Fibroblast of pulmonary artery (primary cell): ENCODE measurements around the gene NINL.
A peak's percentile ranks its signal among the peaks of the same experiment; 100 is the strongest.
"Not testable (repeated sequence)": the region's sequence is repeated elsewhere in the genome, so short reads cannot be mapped to it uniquely, and the experiment has no call there.

Source experiments
- DNase-seq: peaks from one replicate; pipeline ENCODE4 v3.0.0-alpha.2; 2010; ENCODE audit warnings: low read depth
- H3K4me3 ChIP-seq: replicated peaks from 2 replicates; pipeline ENCODE4 v1.5.1; 2011; ENCODE audit warnings: low read depth, mild to moderate bottlenecking, control low read depth, low read length, moderate library complexity
- TF ChIP-seq, protein P1 (sequence below): IDR thresholded peaks from 2 replicates; pipeline ENCODE4 v1.5.1; 2011; ENCODE audit warnings: mild to moderate bottlenecking, control low read depth, low read length, inconsistent platforms; ENCODE audit errors: missing control alignments

The NINL gene

DNA sequence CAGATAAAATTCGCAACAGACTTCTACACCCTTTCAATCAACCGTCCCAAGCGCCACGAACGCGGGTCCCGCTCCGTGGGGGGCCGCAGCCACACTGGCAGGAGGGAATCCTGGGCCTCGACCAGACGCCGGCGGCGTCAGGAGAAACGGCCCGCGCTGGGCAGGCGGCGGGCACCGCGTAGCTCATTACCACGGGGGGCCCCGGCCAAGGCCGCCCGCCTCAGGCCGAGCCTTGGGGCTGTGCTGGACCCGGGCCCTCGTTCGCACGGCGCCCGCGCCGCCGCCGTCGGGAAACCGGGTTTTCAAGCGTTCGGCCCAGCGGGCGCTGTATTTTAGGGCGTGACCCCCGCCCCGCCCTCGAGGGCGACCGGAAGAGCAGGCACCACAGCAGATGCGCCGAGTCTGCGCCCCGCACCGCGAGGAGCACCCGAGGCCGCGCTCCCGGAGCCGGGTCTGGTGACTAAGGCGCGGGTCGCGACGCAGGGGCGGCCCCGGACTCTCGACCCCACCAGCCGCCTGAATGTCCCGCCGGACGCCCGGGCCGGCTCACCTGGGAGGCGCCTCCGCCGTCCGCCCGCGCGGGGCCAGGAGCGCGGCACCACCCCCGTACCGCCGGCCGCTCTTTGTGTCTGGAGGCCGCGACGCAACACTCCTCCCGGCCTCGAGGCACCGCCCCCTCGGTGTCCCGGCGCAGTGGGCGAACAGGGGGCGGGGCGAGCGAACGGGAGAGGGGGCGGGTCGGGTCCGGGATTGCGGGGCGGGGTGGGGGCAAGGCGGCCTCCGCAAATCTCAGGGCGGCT lies at the start of gene NINL:
TSS of gene NINL (minus strand) at position 627 of the 800 bp plus-strand sequence. CDS start 58,944 bp downstream, outside the sequence.
- peak within 1 kb of the TSS; percentile 65 for H3K4me3 ChIP-seq
- DNase-seq, result peak; percentile 61
- TF ChIP-seq, protein P1, sequence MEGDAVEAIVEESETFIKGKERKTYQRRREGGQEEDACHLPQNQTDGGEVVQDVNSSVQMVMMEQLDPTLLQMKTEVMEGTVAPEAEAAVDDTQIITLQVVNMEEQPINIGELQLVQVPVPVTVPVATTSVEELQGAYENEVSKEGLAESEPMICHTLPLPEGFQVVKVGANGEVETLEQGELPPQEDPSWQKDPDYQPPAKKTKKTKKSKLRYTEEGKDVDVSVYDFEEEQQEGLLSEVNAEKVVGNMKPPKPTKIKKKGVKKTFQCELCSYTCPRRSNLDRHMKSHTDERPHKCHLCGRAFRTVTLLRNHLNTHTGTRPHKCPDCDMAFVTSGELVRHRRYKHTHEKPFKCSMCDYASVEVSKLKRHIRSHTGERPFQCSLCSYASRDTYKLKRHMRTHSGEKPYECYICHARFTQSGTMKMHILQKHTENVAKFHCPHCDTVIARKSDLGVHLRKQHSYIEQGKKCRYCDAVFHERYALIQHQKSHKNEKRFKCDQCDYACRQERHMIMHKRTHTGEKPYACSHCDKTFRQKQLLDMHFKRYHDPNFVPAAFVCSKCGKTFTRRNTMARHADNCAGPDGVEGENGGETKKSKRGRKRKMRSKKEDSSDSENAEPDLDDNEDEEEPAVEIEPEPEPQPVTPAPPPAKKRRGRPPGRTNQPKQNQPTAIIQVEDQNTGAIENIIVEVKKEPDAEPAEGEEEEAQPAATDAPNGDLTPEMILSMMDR, result no peak

DNA sequence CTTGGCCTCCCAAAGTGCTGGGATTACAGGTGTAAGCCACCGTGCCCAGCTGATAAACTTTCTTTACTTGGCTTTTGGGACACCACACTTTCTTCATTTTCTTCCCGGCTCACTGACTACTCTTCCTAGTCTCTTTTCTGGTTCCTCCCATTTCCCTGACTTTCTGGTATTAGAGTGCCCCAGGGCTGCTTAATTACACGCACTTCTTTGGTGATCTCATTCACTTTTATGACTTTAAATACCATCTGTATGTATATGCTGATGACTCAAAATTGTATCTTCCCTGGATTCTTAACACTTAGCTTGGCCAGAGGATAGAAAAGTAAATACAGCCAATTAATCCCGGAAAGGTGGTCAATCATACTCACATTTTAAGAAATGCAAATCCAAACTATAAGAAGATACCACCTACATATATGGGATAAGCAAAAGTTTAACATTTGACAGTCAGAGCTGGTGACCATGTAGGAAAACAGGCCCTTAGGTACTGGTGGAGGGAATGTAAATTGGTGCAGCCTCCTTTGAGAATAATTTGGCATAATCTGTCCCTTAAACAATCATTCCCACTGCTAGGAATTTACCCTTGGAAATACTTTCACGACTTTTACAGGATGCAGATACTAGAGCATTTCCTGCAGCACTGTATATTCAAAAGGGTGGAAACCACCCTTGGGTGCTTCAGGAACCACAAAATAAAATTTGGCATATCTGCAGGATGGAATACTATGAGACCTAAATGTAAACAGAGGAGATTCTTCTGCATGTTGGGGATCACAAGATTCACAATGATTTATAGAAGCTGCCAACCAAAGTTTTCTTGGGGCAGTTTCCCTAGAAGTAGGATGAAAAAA lies 47.8 kb upstream of the NINL start:
- TF ChIP-seq, protein P1, result no peak
- no peak for DNase-seq
- no peak overlapping the region for H3K4me3 ChIP-seq

DNA sequence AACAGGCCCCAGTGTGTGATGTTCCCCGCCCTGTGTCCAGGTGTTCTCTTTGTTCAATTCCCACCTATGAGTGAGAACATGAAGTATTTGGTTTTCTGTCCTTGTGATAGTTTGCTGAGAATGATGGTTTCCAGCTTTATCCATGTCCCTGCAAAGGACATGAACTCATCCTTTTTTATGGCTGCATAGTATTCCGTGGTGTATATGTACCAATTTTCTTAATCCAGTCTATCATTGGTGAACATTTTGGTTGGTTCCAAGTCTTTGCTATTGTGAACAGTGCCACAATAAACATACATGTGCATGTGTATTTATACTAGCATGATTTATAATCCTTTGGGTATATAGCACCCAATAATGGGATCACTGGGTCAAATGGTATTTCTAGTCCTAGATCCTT lies 45.3 kb upstream of the NINL start:
- not testable (repeated sequence) for H3K4me3 ChIP-seq

DNA sequence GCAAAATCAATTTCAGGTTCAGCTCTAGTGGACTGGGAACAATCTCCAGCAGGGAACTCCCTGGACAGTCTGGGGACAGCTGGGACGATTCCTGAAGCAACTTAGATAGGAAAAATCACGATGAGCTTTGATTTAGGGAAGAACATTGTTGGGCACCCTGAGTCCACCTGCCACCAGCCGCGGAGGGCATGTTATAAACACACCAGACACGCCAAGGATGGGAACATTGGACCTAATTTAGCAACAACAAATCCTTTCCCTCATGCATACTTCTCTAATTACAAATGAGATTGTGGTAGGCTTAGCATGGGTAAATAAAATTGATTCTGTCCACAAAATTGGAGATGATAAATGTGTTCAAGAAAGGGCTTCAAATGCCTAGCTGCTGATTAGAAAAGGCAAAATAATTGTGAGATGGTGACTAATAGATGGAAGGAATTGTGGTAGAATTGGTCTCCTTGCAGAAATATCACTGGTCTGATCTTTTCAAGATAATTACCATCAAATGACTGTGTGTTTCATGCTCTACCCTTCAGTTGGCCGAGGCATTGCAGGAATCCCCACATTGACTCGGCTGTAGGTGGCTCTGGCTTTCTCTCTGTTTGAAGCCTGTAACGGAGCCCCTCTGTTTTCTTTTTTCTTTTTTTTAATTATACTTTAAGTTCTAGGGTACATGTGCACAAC lies 44.6 kb upstream of the NINL start:
- H3K4me3 ChIP-seq, result no peak overlapping the region
- DNase-seq, result no peak
- TF ChIP-seq, protein P1, result no peak

More for the DNA sequence above, 45.3 kb upstream of the NINL start:
- DNase-seq, result not testable (repeated sequence)

DNA sequence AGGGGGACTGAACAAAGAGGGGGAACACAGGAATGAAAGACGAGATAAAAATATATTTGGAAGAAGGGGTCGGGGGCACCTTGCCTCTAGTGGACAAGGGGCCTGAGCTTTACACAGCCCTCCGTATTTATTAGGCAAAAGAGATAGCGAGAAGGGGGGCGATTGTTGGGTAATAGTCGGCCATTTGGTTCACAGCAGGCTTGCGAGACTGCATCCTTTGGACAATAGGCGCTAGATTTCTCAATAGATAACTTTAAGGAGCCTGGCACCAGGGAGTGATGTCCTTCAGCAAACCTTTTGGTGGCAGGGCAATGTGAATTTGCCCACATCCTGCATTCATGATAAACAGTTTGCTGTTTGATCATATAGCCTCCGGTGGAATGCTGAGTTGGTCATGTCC lies 41.4 kb upstream of the NINL start:
- DNase-seq, result no peak
- TF ChIP-seq, protein P1, result no peak
- H3K4me3 ChIP-seq, result no peak overlapping the region

DNA sequence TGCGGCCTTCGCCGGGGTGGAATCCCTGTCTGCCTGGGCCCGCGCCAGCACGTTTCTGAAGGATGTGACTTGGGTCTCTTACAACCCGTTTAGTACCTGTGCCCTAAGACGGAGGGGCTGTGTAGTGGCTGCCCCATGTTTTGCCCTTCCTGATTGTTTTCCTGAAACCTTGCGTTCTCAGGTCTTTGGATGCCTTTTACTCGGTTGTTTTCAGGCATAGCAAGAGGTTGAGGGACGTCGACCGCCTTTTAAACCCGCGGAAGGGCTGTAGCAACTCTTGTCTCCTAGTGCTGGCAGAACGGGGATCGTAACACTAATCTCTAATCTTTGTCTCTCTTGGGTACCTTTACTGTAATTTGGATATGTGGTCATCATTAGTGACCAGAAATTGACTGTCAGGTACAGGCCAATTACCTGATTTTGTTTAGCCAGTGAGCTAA lies 39.2 kb upstream of the NINL start:
- DNase-seq, result no peak
- H3K4me3 ChIP-seq, result peak overlapping the region; percentile 84
- TF ChIP-seq, protein P1, result no peak
